Erythroblast (primary cell): Measurements from ENCODE around the gene RHOBTB1.

Experiments used
- GATA1 ChIP-seq: IDR thresholded peaks from 2 replicates; pipeline ENCODE4 v1.6.1; 2011; ENCODE audit warnings: low read depth, mild to moderate bottlenecking, control low read depth, low read length, moderate library complexity
- POLR2A ChIP-seq: IDR thresholded peaks from 2 replicates; pipeline ENCODE4 v1.6.1; 2011; ENCODE audit warnings: mild to moderate bottlenecking, low read length

DNA sequence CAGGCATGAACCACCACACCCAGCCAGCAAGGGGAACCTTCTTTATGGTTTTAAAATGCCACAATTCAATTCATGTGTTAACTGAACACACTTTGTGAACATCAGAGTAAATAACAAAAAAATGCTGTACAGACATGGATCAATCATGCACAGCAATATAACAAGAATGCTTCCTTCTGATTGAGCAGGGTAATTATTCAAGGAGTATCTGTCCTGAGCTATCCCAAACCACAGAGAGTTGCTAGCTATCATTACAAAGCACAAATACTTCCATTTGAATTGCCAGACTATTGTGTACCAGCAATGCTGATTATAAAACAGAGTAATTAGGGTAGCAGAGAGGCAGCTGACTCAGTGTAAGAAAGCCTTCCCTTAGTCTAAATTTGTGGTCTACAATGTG, 11.3 kb upstream of the RHOBTB1 start:
- no peak for TF ChIP-seq POLR2A
- TF ChIP-seq GATA1 = no peak
